Erythroblast (primary cell): ENCODE data around the gene LY6G5B.

Experiments
- GATA1 ChIP-seq: IDR thresholded peaks from 2 replicates; pipeline ENCODE4 v1.6.1; 2011; ENCODE audit warnings: low read depth, mild to moderate bottlenecking, control low read depth, low read length, moderate library complexity
- POLR2A ChIP-seq: IDR thresholded peaks from 2 replicates; pipeline ENCODE4 v1.6.1; 2011; ENCODE audit warnings: mild to moderate bottlenecking, low read length

DNA sequence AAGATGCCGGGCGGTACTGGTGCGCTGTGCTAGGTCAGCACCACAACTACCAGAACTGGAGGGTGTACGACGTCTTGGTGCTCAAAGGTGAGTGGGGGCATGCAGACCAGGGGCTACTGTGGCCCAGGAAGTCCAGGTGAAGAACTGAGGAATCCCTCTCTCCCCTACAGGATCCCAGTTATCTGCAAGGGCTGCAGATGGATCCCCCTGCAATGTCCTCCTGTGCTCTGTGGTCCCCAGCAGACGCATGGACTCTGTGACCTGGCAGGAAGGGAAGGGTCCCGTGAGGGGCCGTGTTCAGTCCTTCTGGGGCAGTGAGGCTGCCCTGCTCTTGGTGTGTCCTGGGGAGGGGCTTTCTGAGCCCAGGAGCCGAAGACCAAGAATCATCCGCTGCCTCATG lies 37.9 kb downstream of the LY6G5B start:
- TF ChIP-seq POLR2A, result no peak
- TF ChIP-seq GATA1, result no peak
